GM21717 (cell line): ENCODE measurements around the gene ITPR2.

Experiments used
- ATAC-seq: cut with Tn5 transposase; IDR thresholded peaks from one replicate; pipeline ENCODE4 v1.9.1; 2021; ENCODE audit warnings: mild to moderate bottlenecking, moderate library complexity; ENCODE audit not compliant: unreplicated experiment

The ITPR2 gene

DNA sequence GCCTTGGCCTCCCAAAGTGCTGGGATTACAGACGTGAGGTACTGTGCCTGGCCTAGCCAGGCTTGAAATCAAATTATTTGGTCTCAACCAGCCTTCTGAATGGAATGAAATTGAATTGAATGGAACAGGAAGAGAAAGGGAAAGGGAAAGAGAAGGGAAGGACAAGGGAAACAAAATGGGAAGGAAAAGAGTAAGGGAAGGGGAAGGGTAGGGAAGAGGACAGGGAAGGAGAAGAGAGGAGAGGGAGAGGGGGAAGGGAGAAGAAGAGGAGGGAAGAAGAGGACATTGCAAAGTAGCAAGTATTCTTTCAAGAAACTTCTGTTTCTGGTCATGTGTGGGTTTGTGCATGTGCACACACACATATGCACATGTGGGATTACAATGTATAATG, 97.8 kb downstream of the ITPR2 start:
- ATAC-seq: no peak

DNA sequence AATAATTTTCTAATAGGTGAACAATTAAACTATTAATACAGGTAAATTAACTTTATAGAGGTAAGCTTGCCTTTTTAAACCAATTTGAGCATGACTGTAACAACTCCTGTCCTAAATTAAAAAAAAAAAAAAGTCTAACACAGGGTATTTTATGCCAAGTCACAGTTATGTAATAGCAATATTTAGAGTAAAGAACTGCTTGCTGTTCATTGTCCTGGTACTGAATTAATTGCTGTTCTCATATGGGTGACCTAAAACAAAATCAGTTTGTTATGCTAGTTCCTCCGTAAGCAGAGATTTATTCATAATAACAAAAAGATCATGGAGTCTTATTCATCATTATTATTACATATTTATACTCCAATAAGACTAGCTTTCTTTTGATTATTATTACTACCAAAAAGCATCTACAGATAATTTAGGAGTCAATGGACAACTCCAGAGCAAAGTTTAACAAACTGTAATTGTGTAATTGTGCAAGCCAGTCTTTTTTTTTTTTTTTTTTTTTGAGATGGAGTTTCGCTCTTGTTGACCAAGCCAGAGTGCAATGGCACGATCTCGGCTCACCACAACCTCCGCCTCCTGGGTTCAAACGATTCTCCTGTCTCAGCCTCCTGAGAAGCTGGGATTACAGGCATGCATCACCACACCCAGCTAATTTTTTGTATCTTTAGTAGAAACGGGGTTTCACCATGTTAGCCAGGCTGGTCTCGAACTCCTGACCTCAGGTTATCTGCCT, 98.3 kb downstream of the ITPR2 start:
- no peak for ATAC-seq

DNA sequence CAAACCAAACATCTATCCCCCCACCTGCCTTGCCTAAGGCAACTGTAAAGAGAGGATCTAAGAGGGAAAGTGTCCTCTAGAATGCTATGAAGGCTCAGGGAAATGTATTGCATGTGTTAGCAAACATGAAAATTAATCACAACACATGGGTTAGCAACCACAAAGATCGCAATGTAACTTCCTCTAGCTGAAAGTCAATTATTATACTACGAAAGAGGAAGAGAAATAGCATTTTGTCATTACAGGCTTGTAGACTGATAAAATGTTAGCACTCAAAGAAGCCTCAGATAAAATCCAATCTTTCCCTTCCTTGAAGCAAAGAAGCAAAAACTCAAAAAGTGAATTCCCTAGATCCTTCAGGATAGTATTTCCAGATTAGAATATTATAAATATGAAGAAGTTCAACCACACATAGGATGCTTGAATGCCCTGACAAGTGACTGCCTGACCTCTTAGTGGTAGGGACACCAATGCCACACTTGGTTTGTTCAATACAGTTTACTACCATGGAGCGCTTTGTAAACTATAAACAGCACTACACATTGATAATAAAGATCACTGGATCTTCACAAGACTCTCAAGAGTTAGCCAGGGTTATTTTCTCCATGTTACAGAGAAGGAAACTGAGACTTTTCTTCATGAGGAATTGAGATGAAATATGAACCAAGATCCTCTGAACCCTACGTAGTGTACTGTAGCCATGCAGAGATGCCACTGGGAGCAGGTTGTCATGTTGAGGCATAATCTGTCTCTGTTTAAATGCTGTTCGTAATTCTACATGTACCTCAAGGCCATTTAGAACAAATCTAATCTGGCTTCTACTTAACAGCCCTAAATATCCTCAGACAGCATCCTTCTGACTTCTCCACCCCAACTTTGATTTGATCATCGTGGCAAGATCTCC, 100.7 kb downstream of the ITPR2 start:
- peak; percentile 52 for ATAC-seq

DNA sequence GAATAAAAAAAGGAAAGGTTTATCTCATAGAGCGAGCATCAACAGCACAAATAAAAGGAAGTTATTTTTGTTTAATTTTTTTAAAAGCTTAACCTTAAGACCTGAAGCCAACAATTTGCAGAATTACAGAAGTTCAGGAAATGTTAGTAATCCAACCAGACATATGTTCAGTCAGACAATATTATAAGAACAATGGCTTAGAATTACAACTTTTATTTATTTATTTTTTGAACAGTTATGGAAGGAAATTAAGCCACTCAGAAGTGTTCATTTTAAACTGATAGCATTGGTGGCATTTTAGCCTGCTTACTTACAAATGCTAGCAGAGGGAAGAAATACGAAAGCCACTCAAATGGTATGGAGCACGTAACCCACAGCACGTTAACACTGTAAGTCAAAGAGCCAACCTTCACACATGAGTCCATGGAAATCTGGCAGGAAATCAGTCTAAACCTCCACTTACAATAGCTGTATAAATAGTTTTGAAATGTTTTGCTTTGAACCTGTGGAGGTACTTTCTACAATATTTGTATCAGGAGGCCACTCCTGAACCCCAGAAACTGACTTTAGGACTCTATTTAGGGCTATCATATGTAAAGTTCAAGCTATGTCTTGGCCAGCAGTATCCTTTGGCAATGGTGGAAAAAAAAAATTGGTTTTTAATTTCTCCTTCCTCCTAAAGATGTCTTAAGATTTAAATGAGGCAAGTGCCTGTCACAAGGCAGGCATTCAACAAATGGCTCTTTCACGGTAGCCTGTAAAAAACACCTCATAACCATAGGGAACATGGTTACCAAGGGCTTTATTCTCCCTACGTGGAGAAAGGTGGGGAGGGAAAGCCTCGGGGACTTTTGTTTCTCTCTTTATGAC, 102.3 kb downstream of the ITPR2 start:
- no peak for ATAC-seq

DNA sequence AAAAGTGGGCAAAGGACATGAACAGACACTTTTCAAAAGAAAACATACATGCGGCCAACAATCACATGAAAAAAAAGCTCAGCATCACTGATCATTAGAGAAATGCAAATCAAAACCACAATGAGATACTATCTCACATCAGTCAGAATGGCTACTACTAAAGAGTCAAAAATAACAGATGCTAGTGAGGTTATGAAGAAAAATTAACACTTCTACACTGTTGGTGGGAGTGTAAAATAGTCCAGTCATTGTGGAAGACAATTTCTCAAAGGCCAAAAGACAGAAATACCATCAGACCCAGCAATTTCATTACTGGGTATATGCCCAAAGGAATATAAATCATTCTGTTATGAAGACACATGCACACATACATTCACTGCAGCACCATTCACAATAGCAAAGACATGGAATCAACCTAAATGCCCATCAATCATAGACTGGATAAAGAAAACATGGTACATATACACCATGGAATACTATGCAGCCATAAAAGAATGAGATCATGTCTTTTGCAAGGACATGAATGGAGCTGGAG, 103.8 kb downstream of the ITPR2 start:
- ATAC-seq: peak; percentile 39

DNA sequence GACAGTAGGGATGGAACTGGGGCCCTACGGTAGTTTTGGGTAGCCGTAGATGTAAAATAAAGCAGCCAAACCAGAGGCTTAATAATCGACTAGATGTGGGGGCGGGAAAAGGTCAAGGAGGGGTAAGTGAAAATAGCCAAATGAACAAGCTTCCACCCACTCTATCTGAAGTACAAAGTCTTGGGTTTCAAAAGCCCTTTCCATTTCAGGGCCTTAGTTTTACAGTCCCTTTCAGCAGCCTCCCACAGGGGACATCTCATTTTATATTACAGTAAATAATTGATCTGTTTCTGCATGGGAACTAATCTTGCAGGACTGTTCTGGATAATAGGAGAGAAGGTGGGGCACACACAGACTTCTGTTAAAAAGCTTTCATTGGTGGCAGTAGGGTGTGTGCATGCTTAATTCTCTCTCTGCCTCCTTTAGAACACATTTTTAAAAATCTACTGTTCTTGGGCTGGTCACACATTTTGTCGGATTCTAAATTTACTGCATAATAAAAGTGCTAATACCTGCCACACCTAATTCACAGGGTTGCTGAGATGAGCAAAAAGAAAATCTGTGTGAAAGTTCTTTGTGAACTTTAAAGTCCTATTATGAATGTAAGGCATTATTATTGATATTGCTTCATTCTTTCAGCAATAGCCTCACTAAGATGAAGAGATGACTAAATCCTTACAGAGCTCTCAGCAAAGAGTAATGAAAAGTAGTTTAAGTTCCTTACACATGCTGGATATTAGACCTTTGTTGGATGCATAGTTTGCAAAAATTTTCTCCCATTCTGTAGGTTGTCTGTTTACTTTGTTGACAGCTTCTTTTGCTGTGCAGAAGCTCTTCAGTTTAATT, 104.6 kb downstream of the ITPR2 start:
- no peak for ATAC-seq

DNA sequence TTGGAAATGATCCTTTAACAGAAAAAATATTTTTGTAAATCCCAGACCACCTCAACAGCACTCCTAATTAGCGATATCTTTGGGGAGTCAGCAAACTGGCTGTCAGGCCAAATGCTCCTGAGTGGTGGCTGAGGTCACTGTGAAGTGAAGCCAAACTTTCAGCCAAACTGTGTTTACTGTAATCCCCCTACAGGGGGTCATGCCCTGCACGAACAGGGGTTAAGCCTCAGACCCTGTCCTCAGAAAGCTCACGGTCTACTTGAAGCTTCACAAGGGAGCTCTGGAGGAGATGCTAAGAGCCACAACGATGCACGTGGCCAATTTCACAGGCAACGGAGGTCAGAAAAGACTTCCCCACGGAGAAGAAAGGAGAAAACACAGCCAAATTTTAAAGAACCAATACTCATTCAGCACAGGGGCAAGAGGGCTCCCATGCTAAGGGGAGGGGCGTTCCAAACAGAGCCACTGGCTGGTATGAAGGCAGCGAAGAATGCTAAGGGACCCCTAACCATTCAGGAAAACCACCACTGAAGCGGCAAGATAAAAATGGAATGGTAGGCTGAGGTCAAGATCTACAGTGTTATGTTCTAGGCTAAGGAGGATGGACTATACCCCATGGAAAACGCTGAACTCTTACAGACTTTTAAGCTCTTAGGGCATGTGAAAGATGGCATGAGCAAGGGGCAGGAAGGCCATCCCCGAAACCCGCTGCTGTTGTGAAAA, 105.4 kb downstream of the ITPR2 start:
- no peak for ATAC-seq

DNA sequence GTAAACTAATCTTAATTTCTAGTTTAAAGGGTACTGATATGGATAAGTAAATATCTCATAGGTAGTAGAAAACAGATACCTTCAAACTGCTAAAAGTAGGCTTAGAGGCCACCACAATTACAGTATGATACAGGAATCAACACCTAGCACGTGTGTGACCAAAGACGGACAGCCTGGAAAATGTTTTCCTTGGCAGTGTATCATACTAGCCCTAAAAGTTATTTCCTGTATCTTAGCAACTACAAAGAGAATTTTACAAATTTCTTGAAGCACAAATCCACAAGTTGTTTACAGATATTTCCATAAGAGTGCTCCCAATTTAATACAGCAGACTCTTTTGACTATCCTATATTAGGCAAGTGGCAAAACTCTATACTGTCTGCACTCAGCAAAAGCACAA, 106.0 kb downstream of the ITPR2 start:
- no peak for ATAC-seq

DNA sequence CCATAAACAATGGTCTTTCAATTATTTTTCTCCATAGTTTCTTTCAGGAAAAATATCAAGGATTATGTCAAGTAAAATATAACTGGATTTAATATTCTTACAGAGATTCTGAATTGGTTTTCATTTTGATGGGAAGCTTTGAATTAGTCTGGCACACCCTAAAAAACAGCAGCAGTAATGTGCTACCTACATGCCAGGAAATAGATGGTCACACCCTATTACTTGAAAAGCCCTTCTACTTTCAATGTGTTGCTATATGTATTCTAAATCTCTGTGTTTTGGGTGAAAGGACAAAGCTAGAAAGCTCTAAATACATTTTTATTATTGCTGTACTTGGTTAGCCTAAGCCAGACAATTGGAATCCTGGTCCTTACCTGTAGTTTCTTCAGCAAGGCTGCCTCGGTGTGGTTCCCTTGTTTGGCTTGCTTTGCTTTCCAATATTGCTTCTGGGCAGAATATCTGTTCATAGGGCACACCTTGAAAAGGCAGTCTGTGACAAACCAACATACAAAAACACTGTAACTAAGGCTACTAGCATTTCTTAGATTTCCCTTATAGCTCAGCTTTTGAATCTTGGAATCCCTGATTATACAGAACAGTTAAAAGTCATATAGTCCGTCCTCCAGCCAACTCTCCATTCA, 107.6 kb downstream of the ITPR2 start:
- no peak for ATAC-seq

DNA sequence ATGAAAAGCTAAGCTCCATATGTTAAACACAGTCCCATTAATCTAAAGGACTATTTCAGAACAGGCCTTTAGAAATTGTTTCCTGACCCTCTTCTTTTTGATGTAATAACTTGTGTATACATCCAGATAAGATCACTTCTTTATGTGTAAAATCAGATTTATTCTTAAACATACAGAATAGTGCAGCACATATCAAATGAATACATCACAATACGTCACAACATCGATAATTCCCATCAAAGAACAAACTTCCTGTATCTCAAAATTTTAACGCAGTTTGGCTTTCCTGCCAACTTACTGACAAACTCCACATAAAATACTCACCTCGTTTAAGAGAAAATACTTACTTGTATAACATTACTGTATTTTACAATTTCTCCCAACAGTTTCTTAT, 108.7 kb downstream of the ITPR2 start:
- ATAC-seq: no peak

DNA sequence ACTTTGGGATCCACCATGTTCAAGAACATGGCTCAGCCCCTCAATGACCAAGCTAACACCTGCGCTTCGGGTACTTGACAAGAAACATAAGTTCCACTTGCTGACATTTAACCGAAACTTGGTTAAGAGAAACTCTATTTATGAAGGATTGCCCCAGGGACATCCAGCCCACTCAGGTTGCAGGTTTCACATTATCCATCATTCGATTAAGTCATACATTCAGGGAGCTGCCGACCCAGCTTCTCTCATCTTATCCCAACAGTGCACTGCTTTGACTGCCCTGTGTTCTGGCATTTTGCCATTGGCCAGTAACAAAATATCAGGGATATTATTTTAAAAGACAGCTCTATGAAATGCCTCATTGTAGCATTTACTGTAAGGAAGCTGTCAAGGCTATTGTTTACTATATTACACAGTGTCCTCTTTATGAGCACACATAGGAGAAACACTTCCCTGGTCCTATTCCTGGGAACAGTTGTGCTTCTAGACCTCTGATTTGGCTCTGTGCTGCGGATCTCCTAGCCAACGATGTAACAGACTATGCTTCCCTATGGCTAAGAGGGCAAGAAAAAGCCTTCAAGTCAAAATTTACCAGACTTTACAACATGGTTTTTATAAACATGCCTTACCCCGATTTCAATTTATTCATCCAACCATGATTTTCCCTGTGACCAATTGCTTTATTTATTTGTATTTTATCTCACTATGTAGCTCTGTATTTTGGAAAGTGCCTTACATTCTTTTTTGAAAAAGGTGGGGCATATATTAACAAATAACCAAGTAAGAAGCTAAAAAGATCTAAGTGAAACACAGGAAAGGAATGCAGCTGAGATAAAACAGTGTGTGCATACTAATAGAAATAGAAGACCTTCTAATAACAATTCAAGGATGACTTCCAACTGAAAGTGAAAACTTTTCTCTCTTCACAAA, 109.3 kb downstream of the ITPR2 start:
- no peak for ATAC-seq

DNA sequence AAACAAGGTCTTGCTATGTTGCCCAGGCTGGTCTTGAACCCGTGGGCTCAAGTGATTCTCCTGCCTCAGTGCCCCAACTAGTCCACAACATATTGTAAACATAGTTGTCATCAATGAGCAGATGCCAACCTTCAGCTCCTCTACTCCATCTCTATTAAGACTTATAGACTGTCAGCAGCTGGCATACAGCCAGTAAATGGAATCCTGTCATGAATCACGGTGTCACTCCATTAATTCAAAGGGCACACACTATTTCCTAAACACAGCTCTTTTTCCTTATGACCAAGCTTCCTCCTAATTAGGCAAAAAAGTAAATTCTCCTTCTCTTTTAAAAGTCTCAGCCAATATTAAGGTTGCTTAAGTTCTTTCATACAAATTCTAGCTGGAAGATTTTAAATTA, 111.2 kb downstream of the ITPR2 start:
- ATAC-seq: no peak

DNA sequence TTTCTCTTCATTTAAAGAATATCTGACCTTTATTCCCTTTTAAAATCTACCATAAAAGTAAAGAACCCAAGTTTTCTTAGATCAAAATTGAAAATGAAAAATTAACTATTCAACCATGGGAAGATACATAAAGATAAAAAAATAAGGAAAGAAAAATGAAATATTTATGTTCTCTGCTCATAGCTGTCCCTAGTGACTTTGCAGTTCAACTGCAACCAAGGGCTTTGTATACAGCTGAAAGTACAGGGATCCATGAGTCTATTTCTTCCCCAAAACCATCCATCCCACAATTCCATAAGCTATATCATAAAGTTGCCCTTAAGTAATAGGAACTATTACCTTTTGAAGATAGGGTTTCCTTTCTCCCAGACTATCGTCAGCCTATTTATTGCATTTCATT, 113.1 kb downstream of the ITPR2 start:
- no peak for ATAC-seq

DNA sequence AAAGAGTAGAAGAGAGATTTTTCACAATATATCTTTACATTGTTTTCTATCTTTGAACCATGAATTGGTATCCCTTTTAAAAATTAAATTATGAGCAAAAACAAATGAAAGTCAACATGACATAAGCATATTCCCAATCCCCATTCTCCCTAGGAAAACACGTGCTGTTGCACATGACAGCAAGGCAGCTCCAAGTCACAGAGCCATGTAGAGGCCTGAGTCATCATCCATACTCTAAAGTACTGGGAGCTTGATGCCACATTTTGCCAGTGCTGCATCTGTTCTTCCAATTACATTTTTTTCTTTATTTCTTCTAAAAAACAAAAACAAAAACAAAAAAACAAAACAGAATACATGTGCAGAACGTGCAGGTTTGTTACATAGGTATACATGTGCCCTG, 115.2 kb downstream of the ITPR2 start:
- no peak for ATAC-seq

DNA sequence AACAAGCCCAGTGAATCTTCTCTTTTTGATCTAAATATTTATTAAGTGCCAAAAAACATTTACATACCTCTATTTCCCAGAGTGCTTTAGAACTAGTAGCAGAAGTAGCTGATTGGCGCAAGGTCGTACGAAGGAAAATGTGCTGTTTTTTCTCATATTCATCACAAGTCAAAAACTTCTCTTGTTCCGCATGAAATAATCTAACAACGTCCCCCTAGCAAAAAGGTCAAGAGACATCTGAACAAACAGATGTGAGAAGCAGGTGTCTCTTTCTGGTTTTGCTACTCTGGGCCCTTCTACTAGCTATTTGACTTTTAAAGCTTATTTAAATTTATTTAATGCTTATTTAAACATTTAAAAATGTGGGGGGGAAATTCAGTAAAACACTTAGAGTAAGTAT, 117.8 kb downstream of the ITPR2 start:
- ATAC-seq: no peak

DNA sequence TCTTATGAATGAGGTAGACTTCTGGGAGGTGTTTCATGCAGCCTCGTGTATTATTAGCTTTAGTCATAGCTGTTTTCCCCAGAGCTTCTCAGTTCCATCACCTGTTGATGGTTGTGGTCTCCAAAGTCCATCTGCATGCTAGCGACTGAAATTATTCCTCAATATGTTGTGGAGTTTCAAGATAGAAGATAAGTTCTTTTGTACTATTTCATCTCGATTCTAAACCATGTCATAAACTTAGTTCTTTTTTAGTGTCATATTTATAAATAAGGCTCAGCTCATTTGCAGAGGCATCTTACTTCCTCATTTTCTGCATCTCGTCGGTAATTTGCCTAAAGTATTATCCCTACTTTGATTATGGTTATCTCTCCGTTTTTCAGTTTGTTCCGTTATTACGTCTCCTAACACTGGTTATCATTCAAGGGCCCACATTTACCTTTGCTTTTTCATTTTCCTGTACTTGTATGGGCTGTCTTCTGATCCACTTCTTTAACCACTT, 119.1 kb downstream of the ITPR2 start:
- ATAC-seq: peak; percentile 67

DNA sequence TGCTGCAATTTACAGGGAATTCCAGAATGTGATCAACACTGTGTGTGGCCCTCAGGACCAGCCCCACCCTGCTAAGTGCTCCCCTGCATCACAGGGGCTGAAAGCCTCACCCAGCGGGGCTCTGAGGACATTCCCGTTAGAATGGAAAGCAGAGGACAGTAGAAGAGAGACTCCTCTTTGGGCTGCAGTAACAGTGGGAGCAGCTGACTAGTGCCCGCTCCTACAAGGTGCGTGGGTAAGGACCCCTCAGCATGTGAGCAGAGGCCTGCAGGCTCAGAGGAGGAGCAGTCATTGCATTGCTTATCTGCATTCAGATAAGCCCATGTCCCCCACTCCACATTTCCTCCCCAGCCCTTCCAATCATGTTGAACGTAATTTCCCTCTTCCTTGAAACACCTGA, 120.1 kb downstream of the ITPR2 start:
- no peak for ATAC-seq

DNA sequence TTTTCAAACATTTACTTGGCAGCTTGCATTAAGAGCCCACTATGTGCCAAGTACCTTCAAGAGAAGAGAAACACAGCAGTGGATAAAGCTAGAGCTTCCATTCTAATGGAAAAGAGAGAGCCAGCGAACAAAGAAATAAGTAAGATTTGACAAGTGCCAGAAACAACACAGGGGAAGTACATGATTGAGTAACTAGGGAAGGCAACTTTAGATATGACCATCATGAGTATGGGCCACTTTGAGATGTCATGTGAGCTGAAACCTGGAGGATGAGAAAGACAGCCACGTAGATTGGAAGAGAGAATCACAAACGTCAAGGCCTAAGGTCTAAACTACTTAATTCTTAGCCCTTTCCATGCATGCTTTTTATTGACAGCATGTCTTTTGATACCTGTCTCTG, 121.4 kb downstream of the ITPR2 start:
- no peak for ATAC-seq
